Fibroblast of lung (primary cell): ENCODE measurements around the gene SLC24A3.

Source experiments
- EZH2 ChIP-seq: IDR thresholded peaks from 2 replicates; pipeline ENCODE4 v1.5.1; 2012; ENCODE audit warnings: low read length, control low read depth, mild to moderate bottlenecking; ENCODE audit errors: missing control alignments
- TF ChIP-seq, protein P1 (sequence below), 2 donors: IDR thresholded peaks in 1 of 2; conservative IDR thresholded peaks in 1 of 2; 1 replicate in 1 of 2; 2 replicates in 1 of 2; pipeline ENCODE4 v1.5.1; 2011 to 2012; ENCODE audit warnings: low read length in 2 of 2, control low read depth in 1 of 2, inconsistent platforms in 1 of 2, low read depth in 1 of 2, mild to moderate bottlenecking in 1 of 2

DNA sequence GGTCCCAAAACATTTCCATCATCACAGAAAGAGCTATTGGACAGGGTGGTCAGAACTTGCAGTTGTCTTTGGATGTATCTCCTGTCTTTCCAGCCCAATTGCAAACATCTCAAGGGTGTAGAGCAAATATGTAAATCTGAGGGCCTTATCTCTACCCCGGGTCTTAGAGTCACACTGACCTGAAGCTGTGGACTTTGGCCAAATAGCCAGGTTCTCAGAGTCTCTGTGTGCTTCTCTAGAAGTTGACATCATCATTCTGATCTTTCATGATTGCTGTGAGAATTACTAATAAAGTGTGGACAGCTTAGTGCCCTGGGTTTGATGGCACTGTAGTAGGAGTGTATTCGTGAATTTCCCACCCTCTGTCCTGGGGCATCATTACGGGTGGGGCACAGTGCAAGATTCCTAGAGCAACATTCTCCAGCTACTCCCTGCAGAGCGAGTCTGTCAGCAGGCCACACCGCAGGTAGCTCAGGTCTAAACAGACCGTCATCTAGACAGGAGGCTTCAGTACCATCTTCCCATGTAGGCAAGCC, 71.1 kb downstream of the SLC24A3 start:
- TF ChIP-seq, protein P1, sequence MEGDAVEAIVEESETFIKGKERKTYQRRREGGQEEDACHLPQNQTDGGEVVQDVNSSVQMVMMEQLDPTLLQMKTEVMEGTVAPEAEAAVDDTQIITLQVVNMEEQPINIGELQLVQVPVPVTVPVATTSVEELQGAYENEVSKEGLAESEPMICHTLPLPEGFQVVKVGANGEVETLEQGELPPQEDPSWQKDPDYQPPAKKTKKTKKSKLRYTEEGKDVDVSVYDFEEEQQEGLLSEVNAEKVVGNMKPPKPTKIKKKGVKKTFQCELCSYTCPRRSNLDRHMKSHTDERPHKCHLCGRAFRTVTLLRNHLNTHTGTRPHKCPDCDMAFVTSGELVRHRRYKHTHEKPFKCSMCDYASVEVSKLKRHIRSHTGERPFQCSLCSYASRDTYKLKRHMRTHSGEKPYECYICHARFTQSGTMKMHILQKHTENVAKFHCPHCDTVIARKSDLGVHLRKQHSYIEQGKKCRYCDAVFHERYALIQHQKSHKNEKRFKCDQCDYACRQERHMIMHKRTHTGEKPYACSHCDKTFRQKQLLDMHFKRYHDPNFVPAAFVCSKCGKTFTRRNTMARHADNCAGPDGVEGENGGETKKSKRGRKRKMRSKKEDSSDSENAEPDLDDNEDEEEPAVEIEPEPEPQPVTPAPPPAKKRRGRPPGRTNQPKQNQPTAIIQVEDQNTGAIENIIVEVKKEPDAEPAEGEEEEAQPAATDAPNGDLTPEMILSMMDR (conservative IDR thresholded peaks at IDR 0.05 in 1 of 2, IDR thresholded peaks at IDR 0.05 in 1 of 2; ENCODE audit: low read depth in 1 of 2, low read length in 2 of 2) = no peak
- TF ChIP-seq EZH2 = no peak
